K562 (cell line): ENCODE measurements around the gene RASIP1. TPM values are rescaled to one million over a fixed set of nuclear protein-coding genes. Genes with fewer than 3 reads are reported as not detected.

Experiments used
- ATAC-seq: fragments of 200-7000 bp; cut with Tn5 transposase; 3 replicates; pipeline ENCODE4 v1.9.1; 2020; ENCODE audit warnings: moderate library complexity
- BruUV-seq: library from RNA; stranded (reverse); fragments of 400-500 nt; replicated peaks from 2 replicates; lab custom pipeline; 2021; lab: Mats Ljungman, UMichigan
- CTCF ChIA-PET: fragments of 300-600 bp; formaldehyde crosslinking; extraction: SDS; loops from one replicate; lab custom pipeline; 2021; ENCODE audit warnings: low intra/inter-chr PET ratio; lab: Yijun Ruan, JAX
- POLR2A ChIA-PET: fragments of 300-600, 350-650 bp; sonication (Branson Sonifier 250); formaldehyde crosslinking; extraction: SDS; loops from one replicate; lab custom pipeline; 2021; ENCODE audit warnings: antibody characterized with exemption, inconsistent platforms; lab: Yijun Ruan, JAX
- DNase-seq, 4 experiments: peaks; one replicate each; pipeline versions ENCODE4 v3.0.0 to v3.0.0-alpha.2; 2011 to 2018; ENCODE audit warnings: low spot score in 3 of 4, mixed read lengths in 3 of 4; ENCODE audit errors: extremely low read depth in 1 of 4
- FAIRE-seq: peaks from 2 replicates; lab custom pipeline; 2011; peaks lifted over from hg19 to GRCh38; lab: Jason Lieb, UNC
- H2AFZ ChIP-seq: 2 replicates; pipeline ENCODE4 v1.6.0; 2011; ENCODE audit warnings: low read depth, low read length, control low read depth, inconsistent platforms
- H3K27ac ChIP-seq: fragments of 200-600 bp; 3 replicates; pipeline ENCODE4 v1.8.0; 2011; ENCODE audit warnings: low read depth, mild to moderate bottlenecking, control low read depth, inconsistent platforms, low read length, moderate library complexity, mixed read lengths; ENCODE audit errors: extremely low read depth
- H3K27me3 ChIP-seq, 2 experiments: fragments of 300-600 bp in 1 of 2; 2 replicates in 1 of 2; 3 replicates in 1 of 2; pipeline versions ENCODE4 v1.6.0 to v1.8.0; 2011; ENCODE audit warnings: inconsistent platforms in 2 of 2, low read length in 2 of 2, mild to moderate bottlenecking in 1 of 2, mixed read lengths in 1 of 2, moderate library complexity in 1 of 2; ENCODE audit not compliant: control insufficient read depth in 2 of 2, insufficient read depth in 2 of 2
- H3K36me3 ChIP-seq: fragments of 300-600 bp; 3 replicates; pipeline ENCODE4 v1.8.0; 2011; ENCODE audit warnings: mild to moderate bottlenecking, low read length, inconsistent platforms; ENCODE audit not compliant: control insufficient read depth, insufficient read depth
- H3K4me1 ChIP-seq, 2 experiments: fragments of 200-600 bp in 1 of 2; replicated peaks in 1 of 2; 2 replicates in 1 of 2; 3 replicates in 1 of 2; pipeline versions ENCODE4 v1.5.1 to v1.8.0; 2011; ENCODE audit warnings: inconsistent platforms in 2 of 2, low read length in 2 of 2, mild to moderate bottlenecking in 1 of 2, mixed read lengths in 1 of 2, moderate library complexity in 1 of 2; ENCODE audit not compliant: control insufficient read depth in 2 of 2, insufficient read depth in 2 of 2
- H3K4me2 ChIP-seq: 2 replicates; pipeline ENCODE4 v1.6.1; 2011; ENCODE audit warnings: low read length, control low read depth, inconsistent platforms, mixed read lengths; ENCODE audit not compliant: insufficient read depth
- H3K4me3 ChIP-seq: fragments of 200-600 bp; sonication (generic), shearing (Covaris generic); 2 replicates; pipeline ENCODE4 v1.5.1; 2016; ENCODE audit warnings: control low read depth, inconsistent platforms
- H3K79me2 ChIP-seq: fragments of 200-600 bp; 3 replicates; pipeline ENCODE4 v1.8.0; 2011; ENCODE audit warnings: low read length, inconsistent platforms; ENCODE audit not compliant: control insufficient read depth, insufficient read depth
- H3K9ac ChIP-seq, 2 experiments: 2 replicates each; pipeline versions ENCODE4 v1.6.0 to v1.6.1; 2011; ENCODE audit warnings: low read depth in 2 of 2, low read length in 2 of 2, control low read depth in 1 of 2, inconsistent platforms in 1 of 2, mild to moderate bottlenecking in 1 of 2, mixed read lengths in 1 of 2; ENCODE audit not compliant: insufficient read depth in 1 of 2
- H3K9me1 ChIP-seq: one replicate; pipeline ENCODE4 v1.6.0; 2011; ENCODE audit warnings: inconsistent platforms, mild to moderate bottlenecking, low read length, moderate library complexity; ENCODE audit not compliant: control insufficient read depth, insufficient read depth
- H3K9me3 ChIP-seq: replicated peaks from 2 replicates; pipeline ENCODE4 v1.5.1; 2011; ENCODE audit warnings: low read depth, low read length, inconsistent platforms; ENCODE audit not compliant: control insufficient read depth, insufficient read depth
- H4K20me1 ChIP-seq: replicated peaks from 2 replicates; pipeline ENCODE4 v1.6.1; 2011; ENCODE audit warnings: low read length, inconsistent platforms, mixed read lengths; ENCODE audit not compliant: control insufficient read depth, insufficient read depth
- ARID1B ChIP-seq: fragments of 450-650 bp; IDR thresholded peaks from 2 replicates; pipeline ENCODE4 v1.6.1; 2016; ENCODE audit warnings: antibody characterized with exemption, mild to moderate bottlenecking, inconsistent platforms
- ARNT ChIP-seq, 2 experiments: fragments of 450-650 bp; IDR thresholded peaks; 2 replicates each; pipeline ENCODE4 v1.6.1; 2016; ENCODE audit warnings: mild to moderate bottlenecking in 1 of 2
- BCL6 ChIP-seq: fragments of 250-450 bp; sonication (Bioruptor Pico); IDR thresholded peaks from 2 replicates; pipeline ENCODE4 v1.4.0; 2020
- BRF2 ChIP-seq: IDR thresholded peaks from 3 replicates; pipeline ENCODE4 v1.6.1; 2011; ENCODE audit warnings: borderline replicate concordance, mild to moderate bottlenecking; ENCODE audit not compliant: insufficient read length, insufficient read depth
- CBFB ChIP-seq: sonication (generic); formaldehyde crosslinking; IDR thresholded peaks from 2 replicates; pipeline ENCODE4 v1.4.0; 2020; ENCODE audit warnings: mild to moderate bottlenecking, missing genetic modification reagents
- CBX3 ChIP-seq, 2 experiments: IDR thresholded peaks; 1 replicate in 1 of 2; 2 replicates in 1 of 2; pipeline ENCODE4 v1.6.1; 2012; ENCODE audit warnings: inconsistent platforms in 2 of 2, low read length in 2 of 2, borderline replicate concordance in 1 of 2, control low read depth in 1 of 2
- ERF ChIP-seq: fragments of 450-650 bp; formaldehyde crosslinking; IDR thresholded peaks from 2 replicates; pipeline ENCODE4 v1.4.0; 2020; ENCODE audit warnings: mild to moderate bottlenecking, mixed read lengths
- EWSR1 ChIP-seq: fragments of 450-650 bp; IDR thresholded peaks from 2 replicates; pipeline ENCODE4 v1.6.1; 2018; ENCODE audit warnings: borderline replicate concordance, mild to moderate bottlenecking, low read depth, moderate library complexity; ENCODE audit not compliant: partially characterized antibody
- HDAC6 ChIP-seq: IDR thresholded peaks from 2 replicates; pipeline ENCODE4 v1.6.1; 2012; ENCODE audit warnings: low read depth, mild to moderate bottlenecking, control low read depth, inconsistent platforms, low read length, moderate library complexity
- ILF3 ChIP-seq: fragments of 450-650 bp; IDR thresholded peaks from 2 replicates; pipeline ENCODE4 v1.6.1; 2018; ENCODE audit warnings: antibody characterized with exemption, mild to moderate bottlenecking, moderate library complexity, borderline replicate concordance
- KLF10 ChIP-seq: fragments of 250-450 bp; sonication (Bioruptor Pico); IDR thresholded peaks from 2 replicates; pipeline ENCODE4 v1.6.1; 2021; ENCODE audit warnings: matching md5 sums
- MAFG ChIP-seq: fragments of 450-650 bp; conservative IDR thresholded peaks from 2 replicates; pipeline ENCODE4 v1.6.1; 2016; ENCODE audit warnings: missing genetic modification characterization, missing compliant biosample characterization
- MEF2D ChIP-seq: conservative IDR thresholded peaks from 2 replicates; pipeline ENCODE4 v1.6.1; 2016; ENCODE audit warnings: low read depth, missing genetic modification characterization, missing compliant biosample characterization
- NFRKB ChIP-seq: fragments of 450-650 bp; IDR thresholded peaks from 2 replicates; pipeline ENCODE4 v1.6.1; 2016; ENCODE audit warnings: low read depth
- PHF21A ChIP-seq: fragments of 450-650 bp; IDR thresholded peaks from 2 replicates; pipeline ENCODE4 v1.6.1; 2017; ENCODE audit warnings: low read depth, borderline replicate concordance
- PML ChIP-seq: IDR thresholded peaks from 2 replicates; pipeline ENCODE4 v1.6.1; 2012; ENCODE audit warnings: low read length, inconsistent platforms
- POLR2H ChIP-seq: IDR thresholded peaks from 2 replicates; pipeline ENCODE4 v1.6.1; 2016; ENCODE audit warnings: missing genetic modification characterization, low read depth, mild to moderate bottlenecking, control low read depth, missing compliant biosample characterization, moderate library complexity
- PTTG1 ChIP-seq: fragments of 450-650 bp; IDR thresholded peaks from 2 replicates; pipeline ENCODE4 v1.6.1; 2016; ENCODE audit warnings: low read depth, mild to moderate bottlenecking, missing genetic modification characterization, missing compliant biosample characterization
- SMAD1 ChIP-seq: fragments of 150-350 bp; IDR thresholded peaks from 2 replicates; pipeline ENCODE4 v1.6.1; 2014; ENCODE audit warnings: low read length, low read depth; ENCODE audit not compliant: partially characterized antibody
- TCF7 ChIP-seq: sonication (generic); IDR thresholded peaks from 2 replicates; pipeline ENCODE4 v1.6.1; 2016; ENCODE audit warnings: antibody characterized with exemption, borderline replicate concordance
- ZBTB7A ChIP-seq: IDR thresholded peaks from 2 replicates; pipeline ENCODE4 v1.6.1; 2011; ENCODE audit warnings: low read depth, mild to moderate bottlenecking, low read length, moderate library complexity, borderline replicate concordance; ENCODE audit not compliant: control insufficient read depth
- ZNF121 ChIP-seq: sonication (generic); formaldehyde crosslinking; conservative IDR thresholded peaks from 2 replicates; pipeline ENCODE4 v1.8.0; 2022; ENCODE audit warnings: missing genetic modification reagents
- ZNF146 ChIP-seq: IDR thresholded peaks from one replicate; pipeline ENCODE4 v1.6.1; 2018; ENCODE audit warnings: missing compliant biosample characterization; ENCODE audit not compliant: unreplicated experiment
- ZNF165 ChIP-seq: fragments of 250-450 bp; sonication (Bioruptor Pico); IDR thresholded peaks from 2 replicates; pipeline ENCODE4 v1.4.0; 2020; ENCODE audit warnings: borderline replicate concordance
- ZNF175 ChIP-seq: fragments of 200-800 bp; sonication (Bioruptor generic); IDR thresholded peaks from 2 replicates; pipeline ENCODE4 v1.6.1; 2016; ENCODE audit warnings: low read depth, mild to moderate bottlenecking, missing genetic modification characterization, missing compliant biosample characterization
- ZNF436 ChIP-seq: fragments of 250-450, 450-650 bp; sonication (Bioruptor Pico); formaldehyde crosslinking; IDR thresholded peaks from 2 replicates; pipeline ENCODE4 v1.7.0; 2020; ENCODE audit warnings: mild to moderate bottlenecking
- WGBS: fragments of 100-300 bp; shearing (Covaris generic); methylation state at CpG from one replicate; pipeline ENCODE4 v1.1.6; 2016; ENCODE audit warnings: low coverage, mixed read lengths; ENCODE audit not compliant: insufficient coverage; ENCODE audit errors: missing lambda C conversion rate; 5-methylcytosine and 5-hydroxymethylcytosine counted together
- in situ Hi-C: fragments of 300-500 bp; cut with MboI; formaldehyde crosslinking; loops from 4 replicates; pipeline ENCODE4 v1.15.0; 2018; ENCODE audit warnings: inconsistent platforms, mixed read lengths
- intact Hi-C: fragments of 100-400 bp; cut with micrococcal nuclease; formaldehyde crosslinking; loops from 2 replicates; pipeline ENCODE4 v1.14.2; 2022
- polyA plus RNA-seq, 8 experiments: library from polyadenylated mRNA; depleted of rRNA in 4 of 8; stranded (reverse) in 5 of 8; unstranded in 3 of 8; fragments of >200 nt; fragmentation: Nextera tagmentation in 2 of 8; fragmentation: Illumina TruSeq in 1 of 8; extraction: Ambion mirVana in 2 of 8; extraction: Trizol in 1 of 8; gene quantifications; 2 replicates each; pipeline versions ENCODE4 v1.2.1 to v1.2.3, GENCODE V29; 2011 to 2014; ENCODE audit warnings: inconsistent platforms in 1 of 8, missing spikeins in 1 of 8
- total RNA-seq, 7 experiments: library from RNA; depleted of rRNA in 6 of 7; stranded (reverse); fragments of >200 nt in 6 of 7; fragmentation: Illumina TruSeq in 2 of 7; extraction: Trizol in 2 of 7; gene quantifications; 2 replicates each; pipeline versions ENCODE4 v1.2.1 to v1.2.3, GENCODE V29; 2011 to 2021; ENCODE audit warnings: low replicate concordance in 1 of 7

Gene RASIP1
- total and polyA plus RNA-seq, 9 of the 15 experiments (the other 6 are each of a cell fraction or from before 2014, with no cell fraction given) = 0.20 to 4.7 (median 1.5) TPM

GRCh38 chr19:48720251-48720612 is 20.2 kb downstream of the RASIP1 start:
- WGBS = 20% methylated on average over 12 of the region's 12 CpGs
- Histone ChIP-seq H3K79me2 (0 out of 3 replicates have a peak, but pooled peaks cover 1% of the 10 kb centered on the region), H3K36me3 (no peaks in the 10 kb centered on the region; the same call in 2 of the 3 replicates), H3K27me3 (no peaks in the 10 kb centered on the region), H3K4me3 (peak overlapping the region; percentile 54), H3K4me1 (peaks cover 15 to 59% of the 10 kb centered on the region in 2 experiments), H3K4me2 (peak overlapping the region; percentile 84), H2AFZ (peak overlapping the region; percentile 98), H3K27ac (peak overlapping the region; percentile 75), H4K20me1 (no peaks in the 10 kb centered on the region), H3K9me3 (no peaks in the 10 kb centered on the region), H3K9ac (peak overlapping the region; percentile 69 to 91), H3K9me1 (no peaks in the 10 kb centered on the region)
- no TSS peak for BruUV-seq
- ATAC-seq (peak; percentile 44), DNase-seq (no peak), FAIRE-seq (no peak)
- ChIA-PET CTCF (no interaction called here), POLR2A (interaction anchor here (0.6 to 1.1 kb wide), 7 partner anchors 12 to 101 kb away, joined by 3 to 10 read pairs (median 3); partner anchors contain the start of gene SPHK2)
- intact Hi-C loops (no loop called here), in situ Hi-C loops (no loop called here)
- TF ChIP-seq ARNT (IDR thresholded peaks at IDR 0.05) (no peak), TCF7 (0 out of 2 replicates have a peak, but pooled peaks have one; percentile 14), PHF21A (no peak), EWSR1 (no peak), ARID1B (no peak), BRF2 (no peak), ERF (0 out of 2 replicates have a peak, but pooled peaks have one; percentile 28), HDAC6 (no peak), NFRKB (no peak), POLR2H (tag) (no peak), ZBTB7A (peak; percentile 47; the same call in 1 of the 2 replicates), ZNF165 (no peak), CBFB (CRISPR knock-in tag) (no peak), KLF10 (CRISPR knock-in tag) (no peak), CBX3 (IDR thresholded peaks at IDR 0.05; ENCODE audit: borderline replicate concordance in 1 of 2, low read length in 2 of 2) (no peak), ZNF121 (CRISPR knock-in tag) (no peak), ZNF175 (no peak), MAFG (tag) (no peak), MEF2D (0 out of 2 replicates have a peak, but pooled peaks have one; percentile 29), ZNF436 (CRISPR knock-in tag) (no peak), PTTG1 (tag) (no peak), ILF3 (no peak), ZNF146 (CRISPR knock-in tag) (no peak), PML (no peak), BCL6 (CRISPR knock-in tag) (no peak), SMAD1 (no peak)
